ENCODE results near the gene MMP7.
"Not testable (repeated sequence)": the region's sequence is repeated elsewhere in the genome, so short reads cannot be mapped to it uniquely, and the experiment has no call there.

The MMP7 gene

DNA sequence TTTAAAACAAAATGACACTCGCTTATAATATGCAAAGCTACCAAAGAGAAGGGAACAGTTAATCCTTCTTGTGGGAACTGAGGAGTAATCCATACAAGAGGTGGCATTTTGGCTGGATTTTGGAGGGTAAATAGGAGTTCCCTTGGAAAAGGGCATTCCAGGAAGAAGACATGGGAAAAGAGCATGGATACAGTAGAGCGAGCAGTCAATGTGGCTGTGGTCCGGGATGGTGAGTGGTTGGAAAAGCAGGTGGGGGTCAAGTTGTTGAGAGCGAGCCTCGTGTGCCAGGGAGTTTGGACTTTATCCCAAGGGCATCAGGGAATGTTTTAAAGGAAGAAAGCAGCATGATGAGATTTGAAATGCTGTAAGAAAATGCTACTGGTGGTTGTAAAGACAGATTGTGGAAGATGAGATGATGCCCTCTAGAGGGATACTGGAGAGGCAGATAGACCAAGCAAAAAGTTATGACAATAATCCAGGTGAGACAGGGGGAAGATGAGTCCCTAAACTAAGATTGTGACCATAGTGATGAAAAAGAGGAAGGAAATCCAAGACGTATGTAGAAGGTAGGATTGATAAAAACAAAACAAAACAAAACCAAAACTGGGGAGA is 3.8 kb upstream of the MMP7 start:
- no peak for DNase-seq

DNA sequence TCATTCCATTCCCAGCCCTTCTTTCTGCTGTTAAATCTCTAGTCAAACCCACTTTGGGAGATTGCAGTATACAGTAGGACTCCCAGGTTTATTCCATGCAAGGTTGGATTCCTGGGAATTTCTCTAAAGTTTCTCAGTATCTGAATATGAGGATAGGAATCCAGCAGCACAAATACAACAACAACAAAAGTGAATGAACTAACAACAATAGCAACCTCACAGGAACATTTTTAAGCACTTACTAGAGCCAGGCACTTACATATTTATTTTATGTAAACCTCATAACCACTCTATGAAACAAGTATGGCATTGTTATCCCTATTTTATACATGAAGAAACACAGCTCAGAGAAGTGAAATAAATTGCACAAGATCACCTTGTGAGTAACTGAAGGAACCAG is 1.9 kb downstream of the MMP7 start:
- no peak for DNase-seq

DNA sequence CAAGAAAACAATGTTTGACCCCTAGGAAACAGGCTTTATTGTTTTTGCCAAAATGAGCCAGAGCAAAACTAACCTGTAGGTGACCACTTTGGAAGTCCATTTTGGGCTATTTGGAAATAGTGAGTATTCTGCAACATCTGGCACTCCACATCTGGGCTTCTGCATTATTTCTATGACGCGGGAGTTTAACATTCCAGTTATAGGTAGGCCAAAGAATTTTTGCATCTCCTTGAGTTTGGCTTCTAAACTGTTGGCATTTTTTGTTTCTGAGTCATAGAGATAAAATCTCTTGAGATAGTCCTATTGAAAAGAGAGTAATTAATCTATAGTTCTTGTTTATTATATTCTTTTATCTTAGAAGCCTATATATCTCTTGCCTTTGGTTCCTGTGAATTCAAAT is 2.9 kb downstream of the MMP7 start:
- DNase-seq: no peak

DNA sequence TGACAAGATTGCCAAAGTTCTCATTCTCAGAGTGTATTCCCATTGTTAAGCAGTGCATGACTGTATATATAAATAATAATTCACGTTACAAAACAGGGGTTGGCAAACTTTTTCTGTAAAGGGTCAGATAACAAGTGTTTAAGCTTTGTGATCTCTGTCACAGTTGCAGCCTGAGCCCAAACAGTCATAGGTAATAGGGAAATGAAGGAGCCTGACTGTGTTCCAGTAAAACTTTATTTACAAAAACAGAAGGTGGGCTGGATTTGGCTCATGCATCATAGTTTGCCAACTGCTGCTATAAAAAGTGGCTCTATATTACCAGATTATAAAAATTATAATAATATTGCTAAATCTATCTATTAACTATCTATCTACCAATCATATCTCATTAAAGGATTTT is 3.5 kb downstream of the MMP7 start:
- no peak for DNase-seq

DNA sequence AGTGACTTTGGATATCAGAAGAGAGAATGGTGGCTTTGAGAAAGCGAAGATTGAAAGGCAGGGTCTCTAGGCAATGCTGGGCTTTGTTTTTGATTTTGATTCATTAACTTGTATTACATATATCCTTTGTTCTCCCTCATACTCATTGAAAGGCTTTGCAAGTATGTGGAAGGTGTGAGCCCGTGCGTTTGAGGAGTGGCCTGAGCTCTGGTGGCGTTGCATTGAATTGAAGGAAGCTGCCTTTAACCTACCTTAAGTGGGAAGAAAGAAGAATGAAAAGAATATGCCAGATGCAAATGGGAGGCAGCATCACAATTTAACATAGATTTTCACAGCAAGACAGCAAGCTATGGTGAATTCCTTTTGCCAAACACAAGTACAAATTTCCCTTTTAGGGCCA is 6.7 kb downstream of the MMP7 start:
- no peak for DNase-seq

DNA sequence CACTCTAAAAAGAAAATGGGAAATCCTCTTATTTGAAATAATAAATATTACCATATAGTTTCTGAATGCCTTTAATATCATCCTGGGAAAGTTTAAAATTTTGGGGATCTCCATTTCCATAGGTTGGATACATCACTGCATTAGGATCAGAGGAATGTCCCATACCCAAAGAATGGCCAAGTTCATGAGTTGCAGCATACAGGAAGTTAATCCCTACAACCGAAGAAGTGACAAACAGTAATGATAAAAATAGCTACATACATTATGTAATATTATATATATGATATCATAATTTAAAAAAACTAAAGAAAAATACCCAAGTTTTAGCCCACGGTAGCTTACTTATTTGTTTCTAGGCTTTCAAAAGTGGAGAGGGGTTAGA is 7.4 kb downstream of the MMP7 start:
- no peak for DNase-seq

DNA sequence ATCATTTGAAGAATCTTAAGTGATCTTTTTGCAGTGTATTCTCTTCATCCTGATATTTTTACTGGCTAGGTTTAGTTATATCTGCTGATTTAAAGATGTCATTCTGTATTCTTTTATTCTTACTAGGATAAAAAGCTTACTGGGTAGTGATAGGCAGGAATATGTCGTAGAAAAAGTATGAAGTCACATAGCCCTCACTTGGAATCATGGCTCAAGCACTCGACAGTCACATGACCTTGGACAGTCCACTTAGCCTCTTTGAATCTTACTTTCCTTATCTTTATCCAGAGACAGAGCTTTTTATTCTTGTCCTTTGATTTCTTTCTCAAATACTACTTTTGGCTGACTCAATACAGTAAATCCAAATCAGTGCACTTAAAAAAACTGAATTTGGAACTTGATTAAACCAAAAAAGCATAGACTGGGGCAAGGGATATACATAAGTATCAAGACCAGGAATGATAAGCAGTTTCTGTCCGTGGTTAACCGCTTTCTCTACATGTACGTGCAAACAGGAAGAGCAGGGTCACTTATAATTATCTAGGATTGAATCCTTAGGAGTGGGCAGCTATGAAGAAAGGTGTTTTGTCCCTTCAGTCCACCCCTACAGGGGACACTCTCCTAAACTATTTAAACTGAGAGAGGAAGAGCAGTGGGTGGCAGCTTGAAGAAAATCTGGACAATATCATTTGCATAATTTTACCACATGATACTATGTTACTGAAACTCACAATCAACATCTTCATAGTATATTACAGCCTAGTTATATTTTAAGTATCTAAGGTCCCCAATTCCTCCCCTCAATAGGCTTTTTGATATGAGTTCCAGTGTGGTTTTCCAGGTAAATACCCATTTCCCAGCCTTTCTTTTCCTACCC is 8.0 kb downstream of the MMP7 start:
- DNase-seq: no peak

DNA sequence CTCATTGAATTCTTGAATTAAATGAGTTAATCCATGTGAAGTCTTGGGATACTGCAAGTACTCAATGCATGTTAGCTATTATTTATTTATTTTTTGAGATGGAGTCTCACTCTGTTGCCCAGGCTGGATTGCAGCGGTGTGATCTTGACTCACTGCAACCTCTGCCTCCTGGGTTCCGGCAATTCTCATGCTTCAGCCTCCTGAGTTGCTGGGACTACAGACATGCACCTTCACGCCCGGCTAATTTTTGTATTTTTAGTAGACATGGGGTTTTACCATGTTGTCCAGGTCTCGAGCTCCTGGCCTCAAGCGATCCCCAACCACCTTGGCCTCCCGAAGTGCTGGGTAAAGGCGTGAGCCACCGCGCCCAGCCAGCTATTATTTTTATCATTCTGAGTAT is 9.4 kb downstream of the MMP7 start:
- DNase-seq: no peak

DNA sequence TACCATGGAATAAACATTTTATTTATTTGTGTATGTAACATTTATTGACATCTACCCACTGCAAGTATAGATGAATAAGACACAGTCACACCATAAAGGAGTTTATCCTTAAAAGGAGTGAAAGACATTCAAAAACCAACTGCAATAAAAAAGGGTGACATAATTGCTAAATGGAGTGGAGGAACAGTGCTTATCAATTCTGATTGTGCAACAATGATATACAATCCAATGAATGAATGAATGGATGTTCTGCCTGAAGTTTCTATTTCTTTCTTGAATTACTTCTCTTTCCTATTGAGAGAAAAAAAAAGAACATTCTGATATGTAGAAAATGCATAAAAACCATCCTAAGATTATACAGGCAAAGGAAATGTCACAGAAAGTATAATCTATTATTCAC is 10.0 kb downstream of the MMP7 start:
- no peak for DNase-seq

DNA sequence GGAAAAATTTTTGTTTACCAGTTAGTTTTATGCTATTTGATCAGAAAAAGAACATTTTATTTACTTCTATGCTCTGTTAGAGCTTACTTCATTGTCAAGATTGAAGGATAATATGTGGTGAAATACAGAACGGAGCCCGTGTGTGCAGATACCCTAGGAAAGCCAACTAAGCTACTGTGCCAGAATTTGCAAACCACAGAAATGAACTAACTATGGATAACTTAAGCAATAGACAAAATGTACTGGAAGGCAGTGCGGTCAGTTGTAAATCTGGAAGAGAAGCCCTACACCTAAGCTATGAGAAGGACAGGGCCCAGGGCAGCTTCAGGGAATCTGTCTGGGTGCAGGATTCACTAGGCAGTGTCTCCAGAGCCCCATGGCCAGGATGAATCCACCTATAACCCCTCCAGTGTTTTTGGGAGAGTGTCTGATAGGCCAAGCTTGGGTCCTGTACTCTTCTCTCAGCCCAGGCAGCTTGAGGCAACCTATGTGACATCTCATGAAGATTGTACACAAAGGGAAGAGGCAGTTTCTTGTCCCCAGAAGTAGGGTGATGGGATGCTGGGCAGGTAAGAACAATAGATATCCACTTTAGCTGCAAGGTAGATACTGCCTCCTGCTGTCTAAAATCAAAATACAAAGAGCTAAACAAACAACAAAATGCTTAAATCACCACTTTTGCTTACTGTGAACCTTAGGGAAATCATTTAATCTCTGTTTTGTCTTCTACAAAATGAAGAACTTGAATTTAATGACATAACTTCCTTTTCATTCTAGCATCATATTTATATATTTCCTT is 12.1 kb downstream of the MMP7 start:
- no peak for DNase-seq

DNA sequence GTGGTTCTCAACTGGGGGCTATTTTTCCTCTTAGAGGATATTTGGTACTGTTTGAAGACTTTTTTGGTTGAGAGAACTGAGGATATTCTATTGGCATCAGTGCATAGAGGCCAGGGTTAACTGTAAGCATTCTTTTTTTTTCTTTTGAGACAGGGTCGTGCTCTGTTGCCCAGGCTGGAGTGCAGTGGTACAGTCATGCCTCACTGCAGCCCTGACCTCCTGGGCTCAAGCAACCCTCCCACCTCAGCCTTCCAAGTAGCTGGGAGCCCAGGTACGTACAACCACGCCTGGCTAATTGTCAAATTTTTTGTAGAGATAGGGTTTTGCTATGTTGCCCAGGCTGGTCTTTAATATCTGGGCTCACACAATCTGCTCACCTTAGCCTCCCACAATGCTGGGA is 12.9 kb downstream of the MMP7 start:
- no peak for DNase-seq

DNA sequence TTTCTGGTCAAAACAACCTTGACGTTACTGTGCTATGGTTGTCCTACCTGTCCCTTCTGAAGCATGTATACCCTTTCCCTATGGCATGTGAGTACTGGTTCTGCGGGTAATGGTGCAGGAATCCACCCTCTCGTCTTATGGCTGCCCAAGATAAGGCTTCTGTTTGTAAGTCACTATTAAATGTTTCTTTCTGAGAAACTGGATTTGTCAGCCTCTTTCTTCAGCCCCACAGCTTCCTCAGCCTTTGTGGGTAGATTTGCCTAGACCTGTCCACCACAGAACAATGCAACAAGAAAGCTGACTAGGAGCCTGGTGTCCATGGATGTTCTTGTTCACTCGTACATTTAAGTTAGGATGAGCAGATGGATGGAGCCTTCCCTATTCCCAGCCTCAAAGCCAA is 14.4 kb downstream of the MMP7 start:
- DNase-seq: no peak

DNA sequence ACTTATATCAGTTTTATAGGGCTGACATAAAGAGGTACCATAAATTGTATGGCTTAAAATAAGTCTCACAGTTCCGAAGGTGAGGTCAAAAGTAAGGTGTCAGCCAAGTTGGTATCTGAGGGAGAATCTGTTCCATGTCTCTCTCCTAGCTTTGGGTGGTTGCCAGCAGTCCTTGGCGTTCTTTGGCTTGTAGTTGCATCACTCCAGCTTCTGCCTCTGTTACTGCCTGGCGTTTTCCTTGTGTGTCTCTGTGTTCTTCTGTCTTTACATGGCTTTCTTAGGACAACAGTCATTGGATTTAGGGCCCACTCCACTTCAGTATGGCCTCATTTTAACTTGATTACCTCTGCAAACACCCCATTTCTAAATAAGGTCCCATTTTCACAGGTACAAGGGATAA is 16.7 kb downstream of the MMP7 start:
- DNase-seq: no peak

DNA sequence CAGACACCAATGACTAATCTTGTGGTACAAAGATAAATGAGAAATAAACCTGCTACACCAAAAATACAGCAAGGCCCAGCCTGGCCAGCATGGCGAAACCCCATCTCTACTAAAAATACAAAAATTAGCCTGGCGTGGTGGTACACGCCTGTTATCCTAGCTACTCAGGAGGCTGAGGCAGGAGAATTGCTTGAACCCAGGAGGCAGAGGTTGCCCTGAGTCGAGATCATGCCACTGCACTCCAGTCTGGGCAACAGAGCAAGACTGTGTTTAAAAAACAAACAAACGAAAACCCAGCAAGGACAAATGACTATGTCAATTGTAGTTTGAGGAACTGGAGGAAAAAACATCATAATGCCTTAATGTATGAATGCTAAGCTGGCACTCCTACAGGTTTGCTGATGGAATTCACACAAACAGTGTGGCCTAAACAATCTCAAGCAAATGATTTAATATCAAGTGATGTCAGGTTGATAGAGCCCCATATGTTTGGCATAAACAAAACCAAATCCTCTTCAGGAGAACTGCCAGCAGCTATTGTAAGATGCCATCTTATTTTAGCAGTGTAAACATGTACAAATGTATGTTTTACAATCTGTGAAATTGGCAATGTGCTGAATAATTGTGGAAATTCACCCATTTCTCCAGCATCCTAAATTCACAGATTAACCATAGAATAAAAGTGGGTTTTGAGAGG is 20.0 kb downstream of the MMP7 start:
- DNase-seq: no peak

DNA sequence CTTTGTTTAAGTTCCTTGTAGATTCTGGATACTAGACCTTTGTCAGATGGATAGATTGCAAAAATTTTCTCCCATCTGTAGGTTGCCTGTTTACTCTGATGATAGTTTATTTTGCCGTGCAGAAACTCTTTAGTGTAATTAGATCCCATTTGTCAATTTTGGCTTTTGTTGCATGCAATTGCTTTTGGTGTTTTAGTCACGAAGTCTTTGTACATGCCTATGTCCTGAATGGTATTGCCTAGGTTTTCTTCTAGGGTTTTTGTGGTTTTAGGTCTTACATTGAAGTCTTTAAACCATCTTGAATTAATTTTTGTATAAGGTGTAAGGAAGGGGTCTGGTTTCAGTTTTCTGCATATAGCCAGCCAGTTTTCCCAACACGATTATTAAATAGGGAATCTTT is 27.7 kb downstream of the MMP7 start:
- not testable (repeated sequence) for DNase-seq

DNA sequence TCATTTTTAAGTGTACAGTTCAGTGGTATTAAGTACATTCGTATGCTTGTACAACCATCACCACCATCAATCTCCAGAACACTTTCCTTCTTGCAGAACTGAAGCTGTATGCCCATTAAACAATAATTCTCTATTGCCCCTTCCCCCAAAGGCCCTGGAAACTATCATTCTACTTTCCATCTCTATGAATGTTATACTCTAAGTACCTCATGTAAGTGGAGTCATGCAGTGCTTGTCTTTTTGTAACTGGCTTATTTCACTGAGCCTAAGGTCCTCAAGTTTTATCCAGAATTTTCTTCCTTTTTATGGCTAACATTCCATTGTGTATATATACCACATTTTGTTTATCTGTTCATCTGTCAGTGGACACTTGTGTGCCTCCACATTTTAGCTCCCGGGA is 29.7 kb downstream of the MMP7 start:
- DNase-seq: no peak

DNA sequence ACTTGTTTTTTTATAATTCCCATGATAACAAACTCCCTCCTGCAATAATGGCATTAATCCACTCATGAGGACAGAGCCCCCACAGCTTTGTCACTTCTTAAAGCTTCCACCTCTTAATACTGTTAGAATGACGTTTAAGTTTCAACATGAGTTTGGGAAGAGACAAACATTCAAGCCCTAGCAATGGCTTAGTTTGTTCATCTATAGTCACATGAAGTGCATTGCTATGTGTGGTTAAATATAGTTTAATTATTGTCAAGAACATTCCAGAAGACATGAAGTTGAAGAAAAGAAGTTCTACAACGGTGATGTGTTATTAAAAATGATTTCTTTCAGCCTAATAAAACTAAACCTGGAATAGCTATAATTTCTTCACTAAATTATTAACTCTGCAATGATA is 30.6 kb downstream of the MMP7 start:
- DNase-seq: no peak

DNA sequence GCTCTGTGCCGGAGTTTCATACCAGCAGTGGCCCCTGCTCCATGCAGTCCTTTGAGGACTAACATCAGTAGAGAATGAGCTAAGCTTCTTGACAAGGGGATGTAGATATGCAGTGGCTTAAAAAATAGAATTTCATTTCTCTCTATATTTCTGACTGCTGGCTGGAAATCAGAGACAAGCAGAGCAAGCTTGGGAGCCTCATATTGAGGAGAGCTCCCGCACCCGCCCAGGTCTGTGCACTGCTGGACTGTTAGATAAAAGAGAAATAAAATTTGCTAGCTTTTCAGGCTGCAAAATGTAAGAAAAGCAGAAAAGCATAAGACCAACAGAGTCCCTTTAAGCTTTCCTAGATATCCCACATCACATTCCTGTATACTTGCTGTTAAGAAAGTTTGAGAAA is 31.4 kb downstream of the MMP7 start:
- DNase-seq: no peak

DNA sequence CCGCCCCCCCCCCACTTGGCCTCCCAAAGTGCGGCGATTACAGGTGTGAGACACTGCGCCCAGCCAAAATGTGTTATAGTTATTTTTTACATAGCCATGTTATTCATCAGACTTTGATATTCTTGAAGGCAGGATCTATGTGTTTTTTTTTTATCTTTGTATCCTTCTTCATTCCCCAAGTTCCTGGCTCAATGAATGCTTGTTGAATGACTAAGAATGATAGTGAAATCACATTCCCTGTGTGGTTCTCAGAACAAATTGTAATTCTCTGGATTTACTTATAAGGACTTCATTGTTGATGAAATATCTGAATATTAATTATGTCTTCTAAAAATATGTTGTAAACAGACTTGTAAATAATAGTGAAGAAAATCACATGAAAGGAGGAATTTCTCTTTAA is 33.5 kb downstream of the MMP7 start:
- no peak for DNase-seq

DNA sequence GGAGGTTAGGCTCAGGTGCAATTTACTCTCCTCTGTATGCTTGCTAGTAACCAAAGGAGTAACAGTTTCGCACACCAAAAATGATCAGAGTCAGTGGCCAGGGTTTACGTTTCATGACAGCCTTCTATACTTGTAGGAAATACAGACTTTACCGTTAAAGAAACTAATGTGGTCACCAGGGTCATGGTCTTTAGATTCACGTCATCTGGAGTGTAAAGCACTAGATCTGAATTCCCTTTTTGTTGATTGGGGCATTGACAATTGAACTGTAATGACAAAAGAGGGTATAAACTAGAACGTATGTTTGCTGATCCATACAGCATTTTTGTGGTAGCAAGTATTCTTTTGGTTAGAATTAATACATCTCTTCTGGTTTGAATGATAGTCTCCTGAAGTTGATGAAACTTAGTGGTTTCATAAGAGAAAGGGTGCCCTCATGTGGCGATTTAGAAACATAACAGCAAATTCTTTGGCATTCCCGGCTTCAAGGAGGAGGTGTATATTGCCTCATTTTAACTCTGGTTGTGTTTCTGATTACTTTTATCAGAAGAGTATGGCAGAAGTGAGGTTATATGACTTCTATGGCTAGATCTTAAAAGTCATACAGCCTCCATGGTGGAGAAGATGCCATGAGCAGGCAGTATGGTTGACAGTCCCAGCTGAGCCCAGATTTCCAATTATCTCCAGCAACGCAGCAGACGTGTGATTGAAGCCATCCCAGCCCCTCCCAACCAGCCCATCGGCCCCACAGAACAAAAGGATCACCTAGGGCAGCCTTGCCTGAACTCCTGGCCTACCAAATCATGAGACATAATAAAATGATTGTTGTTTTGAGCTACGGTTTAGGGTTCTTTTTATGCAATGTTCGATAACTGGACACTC is 35.1 kb downstream of the MMP7 start:
- DNase-seq: no peak

DNA sequence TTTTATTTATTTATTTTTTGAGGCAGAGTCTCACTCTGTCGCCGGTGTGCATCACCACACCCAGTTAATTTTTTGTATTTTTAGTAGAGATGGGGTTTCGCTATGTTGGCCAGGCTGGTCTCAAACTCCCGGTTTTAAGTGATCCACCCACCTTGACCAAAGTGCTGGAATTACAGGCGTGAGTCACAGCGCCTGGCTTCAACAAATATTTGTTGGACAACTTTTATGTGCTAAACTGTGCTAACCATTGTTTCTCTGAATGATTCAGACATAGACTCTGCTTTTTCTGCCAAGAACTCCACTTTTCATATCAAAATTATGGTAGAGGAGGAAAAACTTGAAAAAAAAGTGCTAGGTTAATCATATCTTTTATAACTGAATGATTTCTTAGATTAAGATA is 36.3 kb downstream of the MMP7 start:
- no peak for DNase-seq

DNA sequence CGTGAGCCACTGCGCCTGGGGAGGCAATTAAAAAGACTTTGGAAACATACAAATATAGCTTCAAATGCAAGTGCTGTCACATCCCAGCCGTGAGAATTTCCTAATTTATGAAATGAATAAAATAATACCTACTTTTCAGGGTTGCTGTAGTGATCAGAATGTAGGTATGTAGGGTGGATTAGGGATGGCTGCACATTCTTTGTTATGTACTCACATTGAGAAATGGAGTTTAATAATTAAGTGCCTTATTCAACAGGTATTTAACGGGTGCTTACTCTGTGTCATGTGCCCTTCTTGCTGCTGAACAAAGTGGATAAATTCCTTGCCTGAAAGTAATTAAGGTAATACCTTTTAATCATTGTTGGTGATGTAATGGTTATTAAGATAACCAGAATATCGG is 37.0 kb downstream of the MMP7 start:
- no peak for DNase-seq
